GM12865 (cell line): ENCODE data around the gene HIGD1B.
"Not testable (repeated sequence)": the region's sequence is repeated elsewhere in the genome, so short reads cannot be mapped to it uniquely, and the experiment has no call there.

Experiments used
- DNase-seq: peaks from one replicate; pipeline ENCODE4 v3.0.0; 2010; ENCODE audit warnings: low read depth
- H3K4me3 ChIP-seq: 2 replicates; pipeline ENCODE4 v1.5.1; 2011; ENCODE audit warnings: mild to moderate bottlenecking, low read depth, low read length, control low read depth
- CTCF ChIP-seq: IDR thresholded peaks from 2 replicates; pipeline ENCODE4 v1.5.1; 2011; ENCODE audit warnings: low read length, control low read depth, low read depth, inconsistent platforms; ENCODE audit not compliant: insufficient read depth; ENCODE audit errors: missing control alignments

Gene HIGD1B

GRCh38 chr17:44808156-44808555, 39.5 kb upstream of the HIGD1B start:
- DNase-seq = no peak
- H3K4me3 ChIP-seq = no peak overlapping the region
- TF ChIP-seq CTCF = no peak

GRCh38 chr17:44808656-44809388, 38.9 kb upstream of the HIGD1B start:
- H3K4me3 ChIP-seq, DNase-seq: not testable (repeated sequence)

GRCh38 chr17:44812263-44812662, 35.4 kb upstream of the HIGD1B start:
- no peak for TF ChIP-seq CTCF
- DNase-seq = no peak
- no peak overlapping the region for H3K4me3 ChIP-seq

GRCh38 chr17:44818508-44818907, 29.2 kb upstream of the HIGD1B start:
- not testable (repeated sequence) for DNase-seq, H3K4me3 ChIP-seq

GRCh38 chr17:44820631-44821212, 27.0 kb upstream of the HIGD1B start:
- no peak overlapping the region for H3K4me3 ChIP-seq
- DNase-seq = no peak
- no peak for TF ChIP-seq CTCF

- DNase-seq, H3K4me3 ChIP-seq: not testable (repeated sequence)
These were observed 22.4 kb upstream of the HIGD1B start for GRCh38 chr17:44825236-44825635.

GRCh38 chr17:44826123-44826790, 21.4 kb upstream of the HIGD1B start:
- H3K4me3 ChIP-seq = no peak overlapping the region
- no peak for DNase-seq
- TF ChIP-seq CTCF = no peak

- no peak for TF ChIP-seq CTCF
- H3K4me3 ChIP-seq = no peak overlapping the region
- DNase-seq = no peak
These were observed 19.8 kb upstream of the HIGD1B start for GRCh38 chr17:44827863-44828262.
